Measurements from ENCODE around the gene ACRBP.

ACRBP gene

GRCh38 chr12:6643569-6644256, 3.5 kb downstream of the ACRBP start:
- in situ Hi-C loops (cut with MboI; ENCODE audit: low sequenced_read_pairs, unreplicated experiment): no loop called here
- no peak for DNase-seq (ENCODE audit: low spot score)
- no peak for TF ChIP-seq CTCF (IDR thresholded peaks at IDR 0.05; ENCODE audit: borderline replicate concordance, control extremely low read depth, extremely low read depth, insufficient read depth, missing control alignments)

GRCh38 chr12:6641131-6641530, 6.1 kb downstream of the ACRBP start:
- in situ Hi-C loops (cut with MboI; ENCODE audit: low sequenced_read_pairs, unreplicated experiment): no loop called here
- no peak for TF ChIP-seq CTCF (IDR thresholded peaks at IDR 0.05; ENCODE audit: borderline replicate concordance, control extremely low read depth, extremely low read depth, insufficient read depth, missing control alignments)
- DNase-seq (ENCODE audit: low spot score): no peak

DNA sequence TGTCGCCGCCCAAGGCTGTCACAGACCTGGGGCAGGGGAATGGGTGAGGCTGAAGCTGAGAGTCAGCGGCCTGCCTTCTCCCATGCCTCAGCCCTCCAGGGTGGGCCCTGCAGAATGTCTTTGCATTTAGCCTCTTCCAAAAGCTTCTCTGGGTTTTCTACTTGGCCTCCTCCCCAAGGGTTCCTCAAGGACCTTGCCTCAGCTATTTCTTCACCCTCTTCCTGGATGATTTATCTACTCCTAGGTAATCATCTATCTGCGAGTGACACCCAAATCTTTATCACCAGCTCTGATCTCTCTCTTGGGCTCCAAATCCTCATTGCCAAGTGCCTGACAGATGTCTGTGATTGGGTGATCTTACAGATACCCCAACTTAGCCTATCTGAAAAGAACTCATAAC, 6.7 kb downstream of the ACRBP start:
- no peak for DNase-seq (ENCODE audit: low spot score)
- no peak for TF ChIP-seq CTCF (IDR thresholded peaks at IDR 0.05; ENCODE audit: borderline replicate concordance, control extremely low read depth, extremely low read depth, insufficient read depth, missing control alignments)
- in situ Hi-C loops (cut with MboI; ENCODE audit: low sequenced_read_pairs, unreplicated experiment): no loop called here

DNA sequence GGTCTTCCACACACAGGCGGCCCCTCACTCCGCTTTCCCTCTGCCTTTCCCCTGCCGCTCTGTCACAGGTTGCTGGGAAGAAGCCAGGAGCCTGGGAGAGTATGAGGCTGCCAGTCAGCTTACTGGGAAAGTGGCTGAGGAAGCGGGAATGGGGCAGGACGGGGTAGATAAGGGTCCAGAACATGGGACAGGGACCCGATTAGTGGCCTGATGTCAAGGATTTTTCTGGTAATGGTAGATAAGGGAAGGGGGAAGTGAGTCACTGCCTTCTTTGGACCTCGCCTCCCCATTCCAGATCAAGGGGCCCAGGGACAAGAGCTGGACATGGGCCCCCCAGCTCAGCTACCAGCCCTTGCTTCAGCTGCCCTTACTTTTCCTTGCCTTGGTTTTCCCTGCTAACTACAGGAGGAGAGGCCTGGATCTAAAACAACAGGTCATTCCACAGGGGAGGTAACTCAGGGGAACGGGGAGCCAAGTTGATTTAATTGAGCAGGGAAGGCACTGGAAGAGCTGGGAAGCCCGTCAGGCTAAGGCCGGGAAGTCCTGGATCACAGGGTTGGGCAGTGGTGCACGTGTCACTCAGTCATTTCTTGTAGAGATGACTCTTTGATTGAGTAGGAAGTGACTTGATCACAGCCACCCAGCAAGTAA, 8.0 kb downstream of the ACRBP start:
- no peak for TF ChIP-seq CTCF (IDR thresholded peaks at IDR 0.05; ENCODE audit: borderline replicate concordance, control extremely low read depth, extremely low read depth, insufficient read depth, missing control alignments)
- in situ Hi-C loops (cut with MboI; ENCODE audit: low sequenced_read_pairs, unreplicated experiment): no loop called here
- no peak for DNase-seq (ENCODE audit: low spot score)

GRCh38 chr12:6638305-6638704, 8.9 kb downstream of the ACRBP start:
- TF ChIP-seq CTCF (IDR thresholded peaks at IDR 0.05; ENCODE audit: borderline replicate concordance, control extremely low read depth, extremely low read depth, insufficient read depth, missing control alignments): no peak
- in situ Hi-C loops (cut with MboI; ENCODE audit: low sequenced_read_pairs, unreplicated experiment): no loop called here
- no peak for DNase-seq (ENCODE audit: low spot score)

DNA sequence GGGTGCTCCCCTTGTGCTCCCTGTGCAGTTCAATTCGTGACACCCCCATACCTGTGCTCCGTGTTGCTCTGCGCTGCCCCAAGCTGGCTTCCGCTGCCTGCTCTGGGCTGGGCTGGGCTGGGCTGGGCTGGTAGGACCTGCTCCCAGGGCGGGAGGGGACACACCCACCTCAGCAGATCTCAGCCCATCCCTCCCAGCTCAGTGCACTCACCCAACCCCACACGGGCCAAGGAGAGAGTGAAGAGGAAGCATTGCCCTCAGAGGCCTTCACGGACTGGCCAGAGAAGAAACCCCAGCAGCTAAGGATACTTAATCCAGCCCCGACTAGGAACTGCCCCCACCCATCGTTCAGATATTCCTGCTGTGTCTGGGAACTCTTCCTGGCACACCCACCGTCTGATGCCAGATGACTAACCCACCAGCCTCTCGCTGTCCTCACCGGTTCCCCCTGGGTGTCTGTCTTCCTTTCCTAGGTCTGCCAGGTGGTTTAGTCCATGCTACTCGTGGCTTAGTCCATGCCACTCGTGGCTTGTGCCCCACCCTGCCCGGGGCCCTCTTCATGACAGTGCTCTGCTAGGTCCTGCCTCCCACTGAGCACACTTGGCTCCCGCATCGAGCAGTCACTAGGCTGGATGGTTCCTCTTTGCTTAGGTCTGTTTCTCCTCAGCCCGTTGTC, 11.2 kb downstream of the ACRBP start, which contains the start of gene LPAR5:
Gene LPAR5 (minus strand): TSS at position 104 of the 676 bp plus-strand sequence. CDS start 14,711 bp downstream, outside the sequence.
- peak; percentile 73 for DNase-seq (ENCODE audit: low spot score)
- in situ Hi-C loops (cut with MboI; ENCODE audit: low sequenced_read_pairs, unreplicated experiment): no loop called here
- no peak for TF ChIP-seq CTCF (IDR thresholded peaks at IDR 0.05; ENCODE audit: borderline replicate concordance, control extremely low read depth, extremely low read depth, insufficient read depth, missing control alignments)
